ENCODE results near the gene KIRREL1. TPM values are rescaled to one million over a fixed set of nuclear protein-coding genes. Genes with fewer than 3 reads are reported as not detected.

Gene KIRREL1
- total RNA-seq, 2 donors from 2014 or later: 5.8 to 12.8 TPM

DNA sequence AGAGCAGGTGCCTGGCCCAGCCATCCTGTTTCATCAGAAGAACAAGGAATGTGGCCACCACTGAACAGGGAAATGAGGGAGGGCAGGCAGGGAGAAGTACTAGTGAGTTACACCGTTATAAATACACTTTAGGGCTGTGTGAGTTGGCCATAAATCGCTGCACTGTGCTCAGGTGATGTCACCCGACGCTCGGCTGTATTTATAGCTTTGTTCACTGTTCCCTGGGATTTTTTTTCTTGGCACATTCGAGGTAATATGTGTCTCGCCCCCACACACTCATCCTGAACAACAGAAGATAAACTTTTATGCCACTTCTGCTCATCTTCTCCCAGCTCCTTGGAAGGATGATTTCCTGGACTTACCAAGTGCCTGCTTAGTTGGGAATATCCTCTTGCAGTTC, 9.0 kb upstream of the KIRREL1 start:
- no peaks in the 10 kb centered on the region for H3K4me1 ChIP-seq
- intact Hi-C loops (cut with DNase I): no loop called here
- no peaks in the 10 kb centered on the region for H3K27me3 ChIP-seq
- H3K4me3 ChIP-seq: no peak overlapping the region
- peak; percentile 38 for DNase-seq
- no peak overlapping the region for H3K27ac ChIP-seq
- TF ChIP-seq, protein P1, sequence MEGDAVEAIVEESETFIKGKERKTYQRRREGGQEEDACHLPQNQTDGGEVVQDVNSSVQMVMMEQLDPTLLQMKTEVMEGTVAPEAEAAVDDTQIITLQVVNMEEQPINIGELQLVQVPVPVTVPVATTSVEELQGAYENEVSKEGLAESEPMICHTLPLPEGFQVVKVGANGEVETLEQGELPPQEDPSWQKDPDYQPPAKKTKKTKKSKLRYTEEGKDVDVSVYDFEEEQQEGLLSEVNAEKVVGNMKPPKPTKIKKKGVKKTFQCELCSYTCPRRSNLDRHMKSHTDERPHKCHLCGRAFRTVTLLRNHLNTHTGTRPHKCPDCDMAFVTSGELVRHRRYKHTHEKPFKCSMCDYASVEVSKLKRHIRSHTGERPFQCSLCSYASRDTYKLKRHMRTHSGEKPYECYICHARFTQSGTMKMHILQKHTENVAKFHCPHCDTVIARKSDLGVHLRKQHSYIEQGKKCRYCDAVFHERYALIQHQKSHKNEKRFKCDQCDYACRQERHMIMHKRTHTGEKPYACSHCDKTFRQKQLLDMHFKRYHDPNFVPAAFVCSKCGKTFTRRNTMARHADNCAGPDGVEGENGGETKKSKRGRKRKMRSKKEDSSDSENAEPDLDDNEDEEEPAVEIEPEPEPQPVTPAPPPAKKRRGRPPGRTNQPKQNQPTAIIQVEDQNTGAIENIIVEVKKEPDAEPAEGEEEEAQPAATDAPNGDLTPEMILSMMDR (IDR thresholded peaks at IDR 0.05): no peak
- no peaks in the 10 kb centered on the region for H3K9me3 ChIP-seq
- no peaks in the 10 kb centered on the region for H3K36me3 ChIP-seq
- H3K9ac ChIP-seq (ENCODE audit: low read depth in 2 of 2, low read length in 2 of 2): no peak overlapping the region

DNA sequence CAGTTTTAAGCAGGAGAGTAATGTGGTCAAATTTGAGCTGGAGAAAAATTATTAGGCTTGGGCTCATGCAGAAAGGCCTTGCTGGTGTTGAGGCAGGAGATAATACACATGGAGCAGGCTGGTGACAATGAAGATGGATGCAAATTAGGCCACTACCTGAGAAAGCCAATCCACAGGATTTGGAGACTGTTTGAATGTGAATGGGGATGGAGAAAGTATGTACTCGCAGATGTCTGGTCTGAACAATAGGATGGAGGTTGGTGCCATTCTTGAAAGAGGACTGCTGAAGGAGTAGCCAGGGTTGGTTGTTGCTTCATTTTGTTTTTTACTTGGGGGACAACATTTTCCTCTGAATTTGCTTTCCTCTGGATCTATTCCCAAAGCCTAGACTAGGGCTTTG, 8.0 kb upstream of the KIRREL1 start:
- Histone ChIP-seq H3K4me3 (no peak overlapping the region), H3K27me3 (no peaks in the 10 kb centered on the region), H3K4me1 (no peaks in the 10 kb centered on the region), H3K27ac (no peak overlapping the region), H3K36me3 (no peaks in the 10 kb centered on the region), H3K9ac (ENCODE audit: low read depth in 2 of 2, low read length in 2 of 2) (no peak overlapping the region), H3K9me3 (no peaks in the 10 kb centered on the region)
- no peak for DNase-seq
- TF ChIP-seq, protein P1 (IDR thresholded peaks at IDR 0.05): no peak
- intact Hi-C loops (cut with DNase I): no loop called here

DNA sequence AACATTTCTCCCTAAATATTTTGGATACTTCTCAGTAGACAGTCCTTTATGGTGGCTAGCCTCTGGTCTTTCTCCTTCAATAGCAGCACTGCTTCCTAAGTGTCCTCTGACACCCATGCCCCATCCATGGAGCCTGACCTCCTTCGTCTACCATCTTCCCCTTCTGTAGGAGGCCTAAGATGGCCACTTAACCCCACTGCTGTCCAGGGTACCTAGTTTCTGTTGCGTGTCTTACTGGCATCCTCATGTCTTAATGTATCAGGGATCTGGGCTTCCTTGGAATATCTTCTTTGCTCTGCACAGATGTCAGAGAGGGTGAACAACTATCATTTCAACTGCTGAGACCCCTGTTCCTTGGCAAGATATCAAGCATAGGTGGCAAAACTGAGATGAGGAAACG, 5.4 kb upstream of the KIRREL1 start:
- no peak overlapping the region for H3K9ac ChIP-seq (ENCODE audit: low read depth in 2 of 2, low read length in 2 of 2)
- no peaks in the 10 kb centered on the region for H3K9me3 ChIP-seq
- H3K36me3 ChIP-seq: no peaks in the 10 kb centered on the region
- intact Hi-C loops (cut with DNase I): no loop called here
- no peaks in the 10 kb centered on the region for H3K4me1 ChIP-seq
- no peak overlapping the region for H3K4me3 ChIP-seq
- no peak overlapping the region for H3K27ac ChIP-seq
- TF ChIP-seq, protein P1 (IDR thresholded peaks at IDR 0.05): no peak
- no peak for DNase-seq
- no peaks in the 10 kb centered on the region for H3K27me3 ChIP-seq

DNA sequence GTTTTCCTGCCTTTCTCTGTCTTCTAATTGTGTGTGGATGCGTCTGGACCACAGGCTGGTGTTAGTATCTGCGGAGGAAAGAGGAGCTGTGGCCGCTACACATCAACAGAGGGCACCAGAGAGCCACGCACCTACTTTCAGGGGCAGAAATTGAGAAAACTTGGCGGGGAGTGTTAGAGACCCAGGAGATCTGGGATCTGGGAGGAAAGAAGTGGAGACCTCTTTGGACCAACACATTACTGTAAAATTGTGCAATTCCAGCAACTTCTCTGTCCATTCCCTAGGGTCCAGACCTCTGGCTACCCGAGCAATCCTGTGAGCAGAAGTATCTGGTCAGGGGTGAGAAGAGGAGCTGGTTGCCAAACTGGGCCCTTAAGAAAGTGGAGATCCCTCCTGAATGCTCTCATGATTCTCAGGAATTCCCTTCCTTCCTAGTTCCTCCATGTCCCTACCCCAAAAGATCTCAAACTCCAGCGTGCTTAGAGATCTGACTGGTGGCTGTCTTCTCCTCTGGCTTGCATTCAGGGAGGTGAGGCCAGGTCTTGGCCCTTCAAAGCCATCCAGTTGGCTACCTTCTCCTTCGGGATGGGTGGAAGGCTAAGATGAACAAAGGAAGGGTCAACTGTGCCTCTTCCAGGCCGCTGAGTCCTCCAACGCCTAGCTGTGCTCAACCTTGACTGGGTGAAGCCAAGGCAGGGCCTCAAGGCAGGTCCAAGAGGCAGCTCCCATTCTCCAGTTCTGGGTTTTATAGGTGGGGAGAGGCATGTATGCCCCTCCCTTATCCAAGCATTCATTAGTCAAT, 1.2 kb upstream of the KIRREL1 start:
- TF ChIP-seq, protein P1 (IDR thresholded peaks at IDR 0.05): peak; percentile 85
- no peaks in the 10 kb centered on the region for H3K27me3 ChIP-seq
- no peak overlapping the region for H3K27ac ChIP-seq
- no peak overlapping the region for H3K9ac ChIP-seq (ENCODE audit: low read depth in 2 of 2, low read length in 2 of 2)
- intact Hi-C loops (cut with DNase I): loop anchor here (1.0 kb wide), 1 partner anchor 95 kb away; no protein-coding TSS in a partner anchor
- peak; percentile 74 for DNase-seq
- no peak overlapping the region for H3K4me3 ChIP-seq
- H3K36me3 ChIP-seq: no peaks in the 10 kb centered on the region
- H3K4me1 ChIP-seq: no peaks in the 10 kb centered on the region
- no peaks in the 10 kb centered on the region for H3K9me3 ChIP-seq

DNA sequence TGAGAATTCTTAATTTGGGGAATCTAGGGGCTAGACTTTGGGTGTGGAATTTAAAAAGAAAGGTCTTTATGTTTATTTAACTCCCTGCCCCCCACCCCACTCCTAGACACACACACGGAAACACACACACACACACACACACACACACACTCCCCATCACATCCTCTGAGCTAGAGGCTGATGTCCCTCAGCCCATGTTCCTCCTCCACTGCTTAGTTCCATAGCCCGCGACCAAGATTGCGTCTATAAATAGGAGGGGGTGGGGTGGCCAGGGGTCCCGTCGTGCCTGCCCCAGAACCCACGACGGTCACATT, 655 bp upstream of the KIRREL1 start:
- no peak overlapping the region for H3K4me3 ChIP-seq
- no peaks in the 10 kb centered on the region for H3K27me3 ChIP-seq
- H3K4me1 ChIP-seq: no peaks in the 10 kb centered on the region
- H3K27ac ChIP-seq: no peak overlapping the region
- TF ChIP-seq, protein P1 (IDR thresholded peaks at IDR 0.05): no peak
- intact Hi-C loops (cut with DNase I): loop anchor here (1.0 kb wide), 1 partner anchor 95 kb away; no protein-coding TSS in a partner anchor
- H3K9me3 ChIP-seq: no peaks in the 10 kb centered on the region
- no peak for DNase-seq
- H3K36me3 ChIP-seq: no peaks in the 10 kb centered on the region
- H3K9ac ChIP-seq (ENCODE audit: low read depth in 2 of 2, low read length in 2 of 2): peak overlapping the region in 1 of 2 donors; percentile 43

All from colonic mucosa (tissue), 4 donors.